Testis (tissue), 3 donors: Measurements from ENCODE around the gene SOCS7. TPM values are rescaled to one million over a fixed set of nuclear protein-coding genes. Genes with fewer than 3 reads are reported as not detected.

Experiments
- DNase-seq: peaks from one replicate; pipeline ENCODE4 v3.0.0-alpha.2; 2019
- H3K27ac ChIP-seq, 2 donors: fragments of 200-600 bp; sonication (generic); one replicate each; pipeline ENCODE4 v1.5.1; 2019
- H3K27me3 ChIP-seq: fragments of 200-600 bp; sonication (generic); one replicate; pipeline ENCODE4 v1.5.1; 2019
- H3K36me3 ChIP-seq: fragments of 200-600 bp; sonication (generic); one replicate; pipeline ENCODE4 v1.5.1; 2017; ENCODE audit warnings: low read depth; ENCODE audit errors: missing control alignments
- H3K4me1 ChIP-seq: fragments of 200-600 bp; sonication (generic); one replicate; pipeline ENCODE4 v1.5.1; 2019
- H3K4me3 ChIP-seq, 2 donors: fragments of 200-600 bp; sonication (generic); one replicate each; pipeline ENCODE4 v1.5.1; 2017 to 2019
- H3K9me3 ChIP-seq: fragments of 200-600 bp; sonication (generic); one replicate; pipeline ENCODE4 v1.5.1; 2017
- CTCF ChIP-seq, 3 experiments: fragments of 450-650 bp in 2 of 3; fragments of 200-600 bp in 1 of 3; sonication (generic) in 1 of 3; IDR thresholded peaks; one replicate each; pipeline ENCODE4 v1.5.1; 2016 to 2019; ENCODE audit warnings: antibody characterized with exemption in 3 of 3, mild to moderate bottlenecking in 2 of 3, moderate library complexity in 1 of 3
- POLR2A ChIP-seq: fragments of 450-650 bp; IDR thresholded peaks from one replicate; pipeline ENCODE4 v1.6.1; 2017; ENCODE audit warnings: antibody characterized with exemption, mild to moderate bottlenecking, moderate library complexity
- WGBS, 2 donors: methylation state at CpG; one replicate each; pipeline ENCODE4 v1.1.5; 2018; 5-methylcytosine and 5-hydroxymethylcytosine counted together
- intact Hi-C: fragments of 100-400 bp; cut with DNase I; formaldehyde crosslinking; loops from one replicate; pipeline ENCODE4 v1.15.1; 2023; ENCODE audit warnings: low total_unique reads
- polyA plus RNA-seq: library from polyadenylated mRNA; stranded (reverse); fragments of 350-450 nt; fragmentation: Illumina TruSeq; extraction: RNeasy Lipid Tissue Mini Kit (QIAGEN cat#74804); gene quantifications from one replicate; pipeline ENCODE4 v1.2.3, GENCODE V29; 2014; ENCODE audit warnings: low read depth, low replicate concordance; ENCODE audit not compliant: insufficient read depth
- total RNA-seq, 2 donors: library from RNA; depleted of rRNA; stranded (reverse); fragments of >200 nt; gene quantifications; one replicate each; pipeline ENCODE4 v1.2.3, GENCODE V29; 2016

The SOCS7 gene
- total and polyA plus RNA-seq, 3 donors from 2014 or later, result 74.9 to 132 (median 132) TPM

- Histone ChIP-seq H3K27ac (no peak overlapping the region), H3K4me1 (peaks cover 41% of the 10 kb centered on the region), H3K4me3 (no peak overlapping the region), H3K9me3 (no peaks in the 10 kb centered on the region), H3K27me3 (no peaks in the 10 kb centered on the region), H3K36me3 (no peaks in the 10 kb centered on the region)
- 76 to 88% methylated on average over 7 of the region's 7 CpGs for WGBS, 2 donors
- no peak for DNase-seq
- no peak for TF ChIP-seq POLR2A
- TF ChIP-seq CTCF (IDR thresholded peaks at IDR 0.05), result no peak
- intact Hi-C loops, result loop anchor here (5.0 kb wide), 1 partner anchor 58 kb away; no protein-coding TSS in a partner anchor
Observed at GRCh38 chr17:38354466-38354865, 2.8 kb downstream of the SOCS7 start.

GRCh38 chr17:38355251-38355650, 3.6 kb downstream of the SOCS7 start:
- Histone ChIP-seq H3K27me3 (no peaks in the 10 kb centered on the region), H3K27ac (no peak overlapping the region), H3K9me3 (no peaks in the 10 kb centered on the region), H3K4me1 (peaks cover 41% of the 10 kb centered on the region), H3K4me3 (no peak overlapping the region), H3K36me3 (no peaks in the 10 kb centered on the region)
- WGBS, 2 donors, result 82 to 88% methylated on average over 4 of the region's 4 CpGs
- no peak for DNase-seq
- intact Hi-C loops, result no loop called here
- TF ChIP-seq CTCF (IDR thresholded peaks at IDR 0.05), result no peak
- TF ChIP-seq POLR2A, result no peak

- Histone ChIP-seq H3K27me3 (no peaks in the 10 kb centered on the region), H3K9me3 (no peaks in the 10 kb centered on the region), H3K36me3 (no peaks in the 10 kb centered on the region), H3K4me1 (peaks cover 30% of the 10 kb centered on the region), H3K4me3 (no peak overlapping the region), H3K27ac (no peak overlapping the region)
- intact Hi-C loops, result no loop called here
- 47 to 53% methylated on average over 2 of the region's 2 CpGs for WGBS, 2 donors
- TF ChIP-seq POLR2A (no peak), CTCF (IDR thresholded peaks at IDR 0.05) (no peak)
- DNase-seq, result no peak
Observed at GRCh38 chr17:38357486-38358123, 6.0 kb downstream of the SOCS7 start.

GRCh38 chr17:38358586-38359513, 7.2 kb downstream of the SOCS7 start:
- Histone ChIP-seq H3K27ac (no peak overlapping the region), H3K4me3 (no peak overlapping the region), H3K4me1 (peaks cover 23% of the 10 kb centered on the region), H3K27me3 (no peaks in the 10 kb centered on the region), H3K36me3 (no peaks in the 10 kb centered on the region), H3K9me3 (no peaks in the 10 kb centered on the region)
- WGBS, 2 donors, result 52 to 72% methylated on average over 9 of the region's 9 CpGs
- TF ChIP-seq POLR2A, result no peak
- no peak for DNase-seq
- intact Hi-C loops, result no loop called here

- TF ChIP-seq CTCF (IDR thresholded peaks at IDR 0.05) (no peak), POLR2A (no peak)
- no peaks in the 10 kb centered on the region for H3K9me3 ChIP-seq
- WGBS, 2 donors, result 77 to 87% methylated on average over 5 of the region's 5 CpGs
- H3K4me1 ChIP-seq, result peaks cover 16% of the 10 kb centered on the region
- H3K27me3 ChIP-seq, result no peaks in the 10 kb centered on the region
- no peak overlapping the region for H3K27ac ChIP-seq
- intact Hi-C loops, result no loop called here
- no peak for DNase-seq
- no peaks in the 10 kb centered on the region for H3K36me3 ChIP-seq
- no peak overlapping the region for H3K4me3 ChIP-seq
Observed at GRCh38 chr17:38361694-38362465, 10.2 kb downstream of the SOCS7 start.
